ENCODE results near the gene N4BP2L1. TPM values are rescaled to one million over a fixed set of nuclear protein-coding genes. Genes with fewer than 3 reads are reported as not detected.

Gene N4BP2L1
- total and polyA plus RNA-seq, 2 experiments from 2014 or later = 1.2 to 1.4 TPM

GRCh38 chr13:32430018-32430747 is 2.3 kb upstream of the N4BP2L1 start:
- peaks cover 4% of the 10 kb centered on the region; the same call in 1 of the 2 replicates for H3K4me1 ChIP-seq (ENCODE audit: insufficient read depth)
- H3K9me2 ChIP-seq (ENCODE audit: insufficient read depth) = no peaks in the 10 kb centered on the region
- no peak overlapping the region for H3K9ac ChIP-seq
- H3K4me2 ChIP-seq (ENCODE audit: unreplicated experiment) = no peak overlapping the region
- no peak overlapping the region for H3K4me3 ChIP-seq
- no peaks in the 10 kb centered on the region for H3K9me3 ChIP-seq (ENCODE audit: low read depth)
- no peaks in the 10 kb centered on the region for H3K27me3 ChIP-seq (replicated peaks; ENCODE audit: insufficient read depth)
- no peak overlapping the region for H2AFZ ChIP-seq
- TF ChIP-seq EZH2phosphoT487 (IDR thresholded peaks at IDR 0.05; ENCODE audit: insufficient read depth, low read depth) (no peak), EZH2 (IDR thresholded peaks at IDR 0.05; ENCODE audit: insufficient read depth, poor library complexity, severe bottlenecking) (no peak)
- in situ Hi-C loops (cut with MboI) = no loop called here
- WGBS, 2 experiments (ENCODE audit: low coverage in 1 of 2, low lambda C conversion rate in 2 of 2, missing lambda C conversion rate in 2 of 2) = 81% methylated on average over 6 of the region's 6 CpGs
- peaks cover 28% of the 10 kb centered on the region for H3K36me3 ChIP-seq (ENCODE audit: low read depth)
- H3K79me2 ChIP-seq (ENCODE audit: insufficient read depth) = no peaks in the 10 kb centered on the region
- H3K27ac ChIP-seq = no peak overlapping the region
- DNase-seq = no peak
- H3F3A ChIP-seq (ENCODE audit: insufficient read depth) = peaks cover 7% of the 10 kb centered on the region
- H4K20me1 ChIP-seq (ENCODE audit: insufficient read depth) = no peaks in the 10 kb centered on the region

GRCh38 chr13:32429433-32429909 is 1.5 kb upstream of the N4BP2L1 start:
- H3K9ac ChIP-seq = no peak overlapping the region
- no peak overlapping the region for H2AFZ ChIP-seq
- no peaks in the 10 kb centered on the region for H3K9me2 ChIP-seq (ENCODE audit: insufficient read depth)
- H3K4me1 ChIP-seq (ENCODE audit: insufficient read depth) = peaks cover 4% of the 10 kb centered on the region; the same call in 1 of the 2 replicates
- peaks cover 7% of the 10 kb centered on the region for H3F3A ChIP-seq (ENCODE audit: insufficient read depth)
- TF ChIP-seq EZH2 (IDR thresholded peaks at IDR 0.05; ENCODE audit: insufficient read depth, poor library complexity, severe bottlenecking) = no peak
- TF ChIP-seq EZH2phosphoT487 (IDR thresholded peaks at IDR 0.05; ENCODE audit: insufficient read depth, low read depth) = no peak
- peaks cover 26% of the 10 kb centered on the region for H3K36me3 ChIP-seq (ENCODE audit: low read depth)
- H4K20me1 ChIP-seq (ENCODE audit: insufficient read depth) = no peaks in the 10 kb centered on the region
- H3K4me2 ChIP-seq (ENCODE audit: unreplicated experiment) = no peak overlapping the region
- H3K27ac ChIP-seq = no peak overlapping the region
- no peaks in the 10 kb centered on the region for H3K79me2 ChIP-seq (ENCODE audit: insufficient read depth)
- no peaks in the 10 kb centered on the region for H3K27me3 ChIP-seq (replicated peaks; ENCODE audit: insufficient read depth)
- DNase-seq = no peak
- WGBS, 2 experiments (ENCODE audit: low coverage in 1 of 2, low lambda C conversion rate in 2 of 2, missing lambda C conversion rate in 2 of 2) = 95 to 97% methylated on average over 6 of the region's 6 CpGs
- no peak overlapping the region for H3K4me3 ChIP-seq
- H3K9me3 ChIP-seq (ENCODE audit: low read depth) = no peaks in the 10 kb centered on the region
- in situ Hi-C loops (cut with MboI) = no loop called here

DNA sequence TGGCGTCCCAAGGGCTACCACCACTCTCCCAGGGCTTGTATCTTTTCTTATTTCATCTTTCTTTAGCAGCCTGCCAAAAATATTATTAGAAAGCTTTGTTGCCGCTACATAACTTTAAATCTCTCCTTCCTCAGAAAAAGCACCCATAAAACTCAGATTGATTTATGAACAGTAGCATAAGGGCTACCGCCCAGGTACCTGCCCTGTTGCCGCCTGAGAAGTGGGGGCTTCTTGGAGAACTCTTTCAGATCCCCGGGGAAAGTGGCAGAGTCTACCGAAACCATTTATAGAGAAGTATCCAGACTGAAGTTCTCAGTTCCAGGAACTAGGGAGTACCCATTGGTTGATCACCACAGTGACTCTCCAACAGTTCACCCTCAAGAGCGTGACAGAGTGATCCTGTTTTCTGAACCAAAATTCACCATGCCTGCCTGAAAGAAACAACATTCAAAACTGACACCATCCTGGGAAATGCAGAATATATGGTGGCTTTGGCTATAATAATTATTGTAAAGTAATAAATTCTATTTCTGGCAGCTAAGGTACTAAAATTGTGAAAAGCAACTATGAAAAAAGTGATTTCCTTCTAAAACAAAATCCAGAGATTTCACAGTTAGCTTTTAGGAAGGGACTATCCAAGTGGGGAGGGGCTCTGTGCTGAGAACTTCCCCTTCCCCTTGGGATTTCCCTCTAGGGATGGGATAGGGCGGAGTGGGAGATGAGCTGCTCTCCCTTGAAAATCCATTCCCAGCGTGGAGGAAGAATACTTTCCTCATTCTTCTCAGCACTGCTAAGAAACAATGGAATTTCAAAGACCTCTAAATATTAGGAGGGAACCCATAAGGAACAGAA is 877 bp upstream of the N4BP2L1 start:
- Histone ChIP-seq H3K9me2 (ENCODE audit: insufficient read depth) (no peaks in the 10 kb centered on the region), H3K4me3 (peak overlapping the region; percentile 70), H3K36me3 (ENCODE audit: low read depth) (peaks cover 20% of the 10 kb centered on the region), H3F3A (ENCODE audit: insufficient read depth) (peaks cover 7% of the 10 kb centered on the region), H3K79me2 (ENCODE audit: insufficient read depth) (no peaks in the 10 kb centered on the region), H3K4me1 (ENCODE audit: insufficient read depth) (peaks cover 4% of the 10 kb centered on the region; the same call in 1 of the 2 replicates), H3K9ac (peak overlapping the region; percentile 70), H3K27ac (no peak overlapping the region), H3K9me3 (ENCODE audit: low read depth) (no peaks in the 10 kb centered on the region), H2AFZ (peak overlapping the region; percentile 72), H3K4me2 (ENCODE audit: unreplicated experiment) (peak overlapping the region; percentile 84), H4K20me1 (ENCODE audit: insufficient read depth) (no peaks in the 10 kb centered on the region), H3K27me3 (replicated peaks; ENCODE audit: insufficient read depth) (no peaks in the 10 kb centered on the region)
- DNase-seq = peak; percentile 22
- TF ChIP-seq EZH2 (IDR thresholded peaks at IDR 0.05; ENCODE audit: insufficient read depth, poor library complexity, severe bottlenecking) (no peak), EZH2phosphoT487 (IDR thresholded peaks at IDR 0.05; ENCODE audit: insufficient read depth, low read depth) (no peak)
- in situ Hi-C loops (cut with MboI) = no loop called here
- 41 to 44% methylated on average over 9 of the region's 9 CpGs for WGBS, 2 experiments (ENCODE audit: low coverage in 1 of 2, low lambda C conversion rate in 2 of 2, missing lambda C conversion rate in 2 of 2)

DNA sequence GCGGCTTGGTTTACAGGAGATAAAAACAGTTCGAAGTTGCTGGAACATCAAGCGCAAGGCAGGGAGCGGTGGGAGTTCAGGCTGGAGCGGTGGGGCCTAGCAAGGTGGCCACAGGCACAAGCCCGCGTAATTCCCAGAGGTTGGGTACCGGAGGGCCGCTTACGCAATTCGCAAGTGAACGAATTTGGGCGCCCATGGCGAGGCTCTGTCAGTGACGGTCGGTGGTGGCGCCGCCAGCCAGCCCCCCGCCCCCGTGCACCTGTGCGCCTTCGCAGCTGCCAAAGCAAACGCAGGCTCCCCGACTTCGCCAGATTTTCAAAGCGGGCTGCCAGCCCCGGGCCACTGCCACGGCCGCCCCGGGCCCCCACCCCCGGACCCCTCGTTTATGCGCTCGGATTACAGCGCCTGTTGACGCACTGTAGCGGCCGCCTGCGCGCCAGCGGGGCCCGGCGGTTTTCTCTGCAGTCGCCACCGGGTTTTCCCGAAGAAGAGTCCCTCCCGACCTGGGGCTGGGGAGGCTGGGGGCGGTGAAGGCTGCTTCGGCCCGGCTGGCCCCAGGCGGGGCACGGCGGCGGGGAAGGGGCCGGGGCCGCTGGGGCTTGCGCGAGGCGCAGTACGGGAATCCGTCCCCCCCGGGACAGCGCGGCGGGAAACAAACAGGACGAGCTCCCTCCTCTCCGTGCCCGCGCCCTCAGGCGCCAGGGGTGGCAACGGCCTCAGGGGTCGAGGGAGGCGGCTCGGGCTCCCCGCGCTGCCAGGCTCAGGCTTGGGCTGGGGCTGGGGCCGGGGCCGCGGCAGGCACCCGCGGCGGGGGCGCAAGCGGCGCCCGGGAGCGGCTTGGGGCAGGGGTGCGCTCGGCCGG is 709 bp downstream of the N4BP2L1 start:
- WGBS, 2 experiments (ENCODE audit: low coverage in 1 of 2, low lambda C conversion rate in 2 of 2, missing lambda C conversion rate in 2 of 2) = 1 to 2% methylated on average over 37 to 54 of the region's 90 CpGs
- H3K4me3 ChIP-seq = peak overlapping the region; percentile 70
- H3K9me3 ChIP-seq (ENCODE audit: low read depth) = no peaks in the 10 kb centered on the region
- H3F3A ChIP-seq (ENCODE audit: insufficient read depth) = peaks cover 7% of the 10 kb centered on the region
- H3K9ac ChIP-seq = peak overlapping the region; percentile 70
- H3K27me3 ChIP-seq (replicated peaks; ENCODE audit: insufficient read depth) = no peaks in the 10 kb centered on the region
- in situ Hi-C loops (cut with MboI) = no loop called here
- peaks cover 4% of the 10 kb centered on the region; the same call in 1 of the 2 replicates for H3K4me1 ChIP-seq (ENCODE audit: insufficient read depth)
- H3K36me3 ChIP-seq (ENCODE audit: low read depth) = peaks cover 24% of the 10 kb centered on the region
- no peaks in the 10 kb centered on the region for H4K20me1 ChIP-seq (ENCODE audit: insufficient read depth)
- peak overlapping the region; percentile 84 for H3K4me2 ChIP-seq (ENCODE audit: unreplicated experiment)
- H3K9me2 ChIP-seq (ENCODE audit: insufficient read depth) = no peaks in the 10 kb centered on the region
- TF ChIP-seq EZH2phosphoT487 (IDR thresholded peaks at IDR 0.05; ENCODE audit: insufficient read depth, low read depth) (no peak), EZH2 (IDR thresholded peaks at IDR 0.05; ENCODE audit: insufficient read depth, poor library complexity, severe bottlenecking) (no peak)
- H3K27ac ChIP-seq = no peak overlapping the region
- H2AFZ ChIP-seq = peak overlapping the region; percentile 72
- H3K79me2 ChIP-seq (ENCODE audit: insufficient read depth) = no peaks in the 10 kb centered on the region
- peak; percentile 62 for DNase-seq

Measured in GM23248 (cell line).